NB4 (cell line): ENCODE data around the gene KDM4D.

Experiments used
- DNase-seq: peaks from one replicate; pipeline ENCODE4 v3.0.0; 2010; ENCODE audit warnings: low read depth
- H3K4me3 ChIP-seq: one replicate; pipeline ENCODE4 v1.5.1; 2011; ENCODE audit warnings: mild to moderate bottlenecking, low read depth, low read length, moderate library complexity
- CTCF ChIP-seq: IDR thresholded peaks from one replicate; pipeline ENCODE4 v1.5.1; 2012; ENCODE audit warnings: low read depth, low read length
- MYC ChIP-seq: IDR thresholded peaks from 2 replicates; pipeline ENCODE4 v1.6.1; 2011; ENCODE audit warnings: low read depth, low read length
- POLR2A ChIP-seq: IDR thresholded peaks from 2 replicates; pipeline ENCODE4 v1.6.1; 2011; ENCODE audit warnings: mild to moderate bottlenecking; ENCODE audit not compliant: insufficient read length; ENCODE audit errors: extremely low read depth
- TF ChIP-seq, protein P1 (sequence below): IDR thresholded peaks from 2 replicates; pipeline ENCODE4 v1.6.1; 2011; ENCODE audit warnings: low read depth, low read length

The KDM4D gene

GRCh38 chr11:94948070-94948617, 25.4 kb upstream of the KDM4D start:
- H3K4me3 ChIP-seq = no peak overlapping the region
- DNase-seq = peak; percentile 26
- no peak for TF ChIP-seq MYC
- TF ChIP-seq POLR2A = no peak
- TF ChIP-seq CTCF = no peak
- TF ChIP-seq, protein P1, sequence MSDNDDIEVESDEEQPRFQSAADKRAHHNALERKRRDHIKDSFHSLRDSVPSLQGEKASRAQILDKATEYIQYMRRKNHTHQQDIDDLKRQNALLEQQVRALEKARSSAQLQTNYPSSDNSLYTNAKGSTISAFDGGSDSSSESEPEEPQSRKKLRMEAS = no peak

DNA sequence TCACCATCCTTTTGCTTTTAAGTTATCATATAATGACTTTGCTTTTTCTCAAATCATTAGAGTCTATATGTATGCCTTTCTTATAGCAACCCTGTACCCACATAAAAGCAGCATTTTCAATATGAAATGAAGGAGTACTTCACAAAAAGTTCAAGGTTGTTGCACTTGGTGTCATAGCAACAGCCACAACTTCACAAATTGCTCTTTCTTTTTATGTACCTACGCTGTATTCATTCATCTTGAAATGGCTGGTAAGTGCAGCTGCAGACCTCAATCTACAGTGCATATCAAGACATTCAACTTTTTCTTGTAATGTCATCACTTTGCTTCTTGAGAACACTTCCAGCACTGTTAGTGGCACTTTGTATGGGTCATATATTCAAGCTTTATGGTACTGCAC, 18.8 kb upstream of the KDM4D start:
- no peak for DNase-seq
- no peak overlapping the region for H3K4me3 ChIP-seq
- no peak for TF ChIP-seq POLR2A
- TF ChIP-seq MYC = no peak
- TF ChIP-seq CTCF = no peak
- TF ChIP-seq, protein P1 = no peak

- no peak for DNase-seq
- H3K4me3 ChIP-seq = no peak overlapping the region
- no peak for TF ChIP-seq CTCF
- TF ChIP-seq, protein P1 = no peak
- TF ChIP-seq POLR2A = no peak
- TF ChIP-seq MYC = no peak
Observed at GRCh38 chr11:94956963-94957362, 16.5 kb upstream of the KDM4D start.

DNA sequence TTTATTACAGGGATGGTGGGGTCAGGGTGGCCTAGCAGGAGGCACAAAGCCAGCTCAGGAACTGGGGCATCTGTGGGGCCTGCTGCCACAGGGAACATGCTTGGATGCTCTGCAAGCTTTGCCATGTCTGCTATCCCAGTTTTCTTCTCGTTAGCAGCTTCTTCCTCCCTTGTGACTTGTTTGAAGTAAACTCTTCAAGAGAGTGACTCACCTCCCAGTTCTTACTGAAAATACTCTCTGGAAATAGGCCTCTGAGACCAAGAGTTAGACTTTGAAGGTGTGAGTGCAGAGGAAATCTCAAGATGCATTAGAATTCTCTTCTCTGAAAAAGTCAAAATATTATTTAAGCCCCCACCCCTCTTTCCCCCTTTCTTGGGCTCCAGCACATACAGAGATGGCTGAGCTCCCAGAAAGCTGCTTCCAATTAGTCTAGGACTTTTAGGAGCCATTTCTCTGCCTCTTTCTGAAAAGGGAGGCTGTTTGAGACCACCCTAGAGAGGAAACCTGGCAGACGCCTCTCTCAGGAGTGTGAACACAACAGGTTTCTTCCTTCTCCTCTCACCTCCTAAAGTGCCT, 15.3 kb upstream of the KDM4D start:
- TF ChIP-seq, protein P1 = no peak
- TF ChIP-seq POLR2A (no peak), CTCF (no peak), MYC (no peak)
- no peak for DNase-seq
- H3K4me3 ChIP-seq = no peak overlapping the region

DNA sequence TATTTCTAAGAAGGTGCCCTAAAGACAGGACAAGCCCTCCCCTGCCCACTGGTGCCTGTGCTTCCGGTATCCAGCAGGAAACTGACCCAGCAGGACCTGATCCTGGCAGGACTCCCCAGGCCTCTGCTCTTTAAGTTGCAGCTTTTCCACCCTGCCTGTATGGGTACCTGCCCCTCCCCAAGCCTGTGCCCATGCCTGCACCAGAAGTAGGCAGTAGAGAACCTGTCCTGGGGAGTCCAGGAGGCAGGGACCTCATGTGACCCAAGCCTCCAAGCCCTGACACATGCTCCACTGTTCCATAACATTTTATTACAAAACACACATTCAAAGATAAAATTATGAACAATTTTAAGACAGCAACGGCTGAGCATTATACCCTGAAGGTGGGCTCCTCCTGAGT, 14.3 kb upstream of the KDM4D start:
- DNase-seq = no peak
- H3K4me3 ChIP-seq = no peak overlapping the region
- TF ChIP-seq POLR2A = no peak
- no peak for TF ChIP-seq CTCF
- no peak for TF ChIP-seq MYC
- TF ChIP-seq, protein P1 = no peak

GRCh38 chr11:94960488-94960887, 13.0 kb upstream of the KDM4D start:
- TF ChIP-seq POLR2A (no peak), CTCF (no peak), MYC (no peak)
- TF ChIP-seq, protein P1 = no peak
- no peak overlapping the region for H3K4me3 ChIP-seq
- DNase-seq = no peak
